ENCODE measurements around the gene GPC4.

- TF ChIP-seq CTCF (IDR thresholded peaks at IDR 0.05; ENCODE audit: insufficient read depth, low read depth, low read length): no peak
- no peak for TF ChIP-seq EZH2 (IDR thresholded peaks at IDR 0.05; ENCODE audit: insufficient read depth, low read length)
Measured at GRCh38 chrX:133434197-133434820, 19.0 kb upstream of the GPC4 start.

Measured in astrocyte (in vitro differentiated cells and primary cell).